DOHH2 (cell line): ENCODE measurements around the gene VGLL4.

Experiments
- H3F3A ChIP-seq: fragments of 200-600 bp; sonication (generic), shearing (Covaris generic); 2 replicates; pipeline ENCODE4 v1.6.0; 2016; ENCODE audit warnings: antibody characterized with exemption, mild to moderate bottlenecking; ENCODE audit not compliant: control insufficient read depth, insufficient read depth
- H3K27ac ChIP-seq: fragments of 200-600 bp; sonication (generic); 2 replicates; pipeline ENCODE4 v1.5.1; 2014; ENCODE audit warnings: low read depth, mild to moderate bottlenecking, low read length, moderate library complexity
- H3K27me3 ChIP-seq: fragments of 200-600 bp; sonication (generic); 2 replicates; pipeline ENCODE4 v1.6.1; 2014; ENCODE audit warnings: mild to moderate bottlenecking, low read length, mixed read lengths; ENCODE audit not compliant: control insufficient read depth
- H3K36me3 ChIP-seq: fragments of 200-600 bp; sonication (generic); 2 replicates; pipeline ENCODE4 v1.6.1; 2014; ENCODE audit warnings: mild to moderate bottlenecking, low read length, moderate library complexity, mixed read lengths; ENCODE audit not compliant: control insufficient read depth
- H3K4me1 ChIP-seq: fragments of 200-600 bp; sonication (generic); 2 replicates; pipeline ENCODE4 v1.6.1; 2014; ENCODE audit warnings: mild to moderate bottlenecking, low read length, mixed read lengths; ENCODE audit not compliant: control insufficient read depth
- H3K4me2 ChIP-seq: fragments of 200-600 bp; sonication (generic); 2 replicates; pipeline ENCODE4 v1.6.0; 2014; ENCODE audit warnings: mild to moderate bottlenecking, low read length, moderate library complexity
- H3K4me3 ChIP-seq: fragments of 200-600 bp; sonication (generic); 2 replicates; pipeline ENCODE4 v1.5.1; 2014; ENCODE audit warnings: mild to moderate bottlenecking, low read length, mixed read lengths
- H3K79me2 ChIP-seq: fragments of 200-600 bp; sonication (generic); 2 replicates; pipeline ENCODE4 v1.6.1; 2014; ENCODE audit warnings: mild to moderate bottlenecking, low read length, mixed read lengths; ENCODE audit not compliant: control insufficient read depth
- H3K9me2 ChIP-seq: fragments of 200-600 bp; sonication (generic); replicated peaks from 2 replicates; pipeline ENCODE4 v1.6.1; 2014; ENCODE audit warnings: mild to moderate bottlenecking, low read length, mixed read lengths; ENCODE audit not compliant: control insufficient read depth
- H3K9me3 ChIP-seq: fragments of 200-600 bp; sonication (generic); 2 replicates; pipeline ENCODE4 v1.6.1; 2014; ENCODE audit warnings: antibody characterized with exemption, low read length, mixed read lengths; ENCODE audit not compliant: control insufficient read depth, insufficient read depth
- H4K20me1 ChIP-seq: fragments of 200-600 bp; sonication (generic); 2 replicates; pipeline ENCODE4 v1.6.0; 2014; ENCODE audit warnings: low read depth, mild to moderate bottlenecking, antibody characterized with exemption, low read length, moderate library complexity; ENCODE audit not compliant: control insufficient read depth, insufficient read depth
- CTCF ChIP-seq: fragments of 200-600 bp; sonication (generic); IDR thresholded peaks from one replicate; pipeline ENCODE4 v1.5.1; 2014; ENCODE audit warnings: antibody characterized with exemption, mild to moderate bottlenecking, low read depth, low read length; ENCODE audit not compliant: poor library complexity, severe bottlenecking
- EZH2phosphoT487 ChIP-seq: fragments of 200-600 bp; sonication (generic); IDR thresholded peaks from 2 replicates; pipeline ENCODE4 v1.6.1; 2017; ENCODE audit warnings: borderline replicate concordance, mild to moderate bottlenecking, antibody characterized with exemption, low read length, moderate library complexity, mixed read lengths

Gene VGLL4

DNA sequence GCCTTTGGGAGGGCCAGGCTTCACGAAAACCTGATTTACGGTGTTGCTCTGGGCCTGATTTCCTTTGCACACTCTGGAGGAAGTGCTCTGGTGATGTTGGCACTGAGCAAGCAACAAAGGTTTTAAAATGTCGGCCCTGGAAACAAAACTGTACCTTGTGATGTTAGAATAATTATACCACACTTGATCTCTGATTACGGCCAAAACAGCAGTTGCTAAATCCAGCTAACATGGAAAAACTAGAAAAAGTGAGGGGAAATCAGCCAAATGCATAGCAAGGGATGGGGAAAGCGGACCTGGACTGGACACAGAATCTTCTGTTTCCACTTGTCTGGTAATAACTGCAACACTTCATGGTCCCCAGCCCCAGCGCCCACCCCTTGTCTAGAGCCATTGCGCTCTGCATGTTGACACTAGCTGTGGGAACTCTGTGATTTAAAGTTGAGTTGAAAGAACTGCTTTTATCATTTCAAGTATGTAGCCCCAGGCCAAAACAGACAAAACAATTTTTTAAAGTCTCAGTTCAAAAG is 120.1 kb downstream of the VGLL4 start:
- no peaks in the 10 kb centered on the region for H3K27me3 ChIP-seq

GRCh38 chr3:11522953-11523571 is 120.7 kb downstream of the VGLL4 start:
- no peaks in the 10 kb centered on the region for H3K36me3 ChIP-seq
- no peak overlapping the region for H3K4me3 ChIP-seq
- H3K79me2 ChIP-seq = no peaks in the 10 kb centered on the region
- H4K20me1 ChIP-seq = no peaks in the 10 kb centered on the region
- H3K4me2 ChIP-seq = no peak overlapping the region
- H3K9me2 ChIP-seq = no peaks in the 10 kb centered on the region
- H3K9me3 ChIP-seq = no peaks in the 10 kb centered on the region
- no peaks in the 10 kb centered on the region for H3K27me3 ChIP-seq
- TF ChIP-seq CTCF (no peak), EZH2phosphoT487 (no peak)
- no peaks in the 10 kb centered on the region for H3F3A ChIP-seq
- no peak overlapping the region for H3K27ac ChIP-seq
- H3K4me1 ChIP-seq = no peaks in the 10 kb centered on the region

More for the DNA sequence above, 120.1 kb downstream of the VGLL4 start:
- Histone ChIP-seq H3K4me3 (no peak overlapping the region), H3F3A (no peaks in the 10 kb centered on the region), H3K36me3 (no peaks in the 10 kb centered on the region), H3K79me2 (no peaks in the 10 kb centered on the region), H3K9me2 (no peaks in the 10 kb centered on the region), H3K4me2 (no peak overlapping the region), H4K20me1 (no peaks in the 10 kb centered on the region), H3K9me3 (no peaks in the 10 kb centered on the region), H3K27ac (no peak overlapping the region), H3K4me1 (no peaks in the 10 kb centered on the region)
- no peak for TF ChIP-seq CTCF
- no peak for TF ChIP-seq EZH2phosphoT487

DNA sequence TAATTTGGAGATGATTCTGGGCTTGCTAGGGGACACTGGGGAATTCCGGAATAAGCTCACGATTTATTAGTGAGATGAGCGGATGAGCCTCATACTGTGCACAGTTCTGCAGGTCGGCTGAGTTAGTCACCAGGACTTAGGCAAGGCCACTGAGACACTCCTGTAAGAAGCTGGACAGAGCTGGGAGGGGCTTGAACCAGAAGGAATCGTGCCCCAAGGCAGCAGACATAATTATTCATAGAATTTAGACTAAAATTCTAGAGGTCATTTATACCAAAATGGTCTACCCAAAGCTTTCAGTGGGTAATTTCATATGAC is 121.4 kb downstream of the VGLL4 start:
- no peak overlapping the region for H3K27ac ChIP-seq
- no peaks in the 10 kb centered on the region for H3K27me3 ChIP-seq
- H3K4me3 ChIP-seq = no peak overlapping the region
- no peaks in the 10 kb centered on the region for H3K36me3 ChIP-seq
- H3K4me2 ChIP-seq = no peak overlapping the region
- no peak for TF ChIP-seq CTCF
- no peak for TF ChIP-seq EZH2phosphoT487
- no peaks in the 10 kb centered on the region for H3F3A ChIP-seq
- no peaks in the 10 kb centered on the region for H3K9me2 ChIP-seq
- H4K20me1 ChIP-seq = no peaks in the 10 kb centered on the region
- no peaks in the 10 kb centered on the region for H3K9me3 ChIP-seq
- no peaks in the 10 kb centered on the region for H3K79me2 ChIP-seq
- no peaks in the 10 kb centered on the region for H3K4me1 ChIP-seq
